HG02884 (cell line): ENCODE measurements around the gene HGFAC.
"Not testable (repeated sequence)": the region's sequence is repeated elsewhere in the genome, so short reads cannot be mapped to it uniquely, and the experiment has no call there.

Experiments used
- ATAC-seq: cut with Tn5 transposase; IDR thresholded peaks from one replicate; pipeline ENCODE4 v1.9.1; 2021; ENCODE audit warnings: mild to moderate bottlenecking, moderate library complexity; ENCODE audit not compliant: unreplicated experiment

HGFAC gene

GRCh38 chr4:3410401-3411135 is 31.2 kb upstream of the HGFAC start:
- ATAC-seq = no peak

- not testable (repeated sequence) for ATAC-seq
Observed at GRCh38 chr4:3411190-3411589, 30.6 kb upstream of the HGFAC start.

GRCh38 chr4:3411676-3412075 is 30.1 kb upstream of the HGFAC start:
- ATAC-seq = no peak

- ATAC-seq = no peak
Observed at GRCh38 chr4:3412257-3413020, 29.3 kb upstream of the HGFAC start.

GRCh38 chr4:3413217-3413671 is 28.5 kb upstream of the HGFAC start:
- no peak for ATAC-seq

- no peak for ATAC-seq
Observed at GRCh38 chr4:3413675-3414420, 27.9 kb upstream of the HGFAC start.

GRCh38 chr4:3414421-3415279 is 27.1 kb upstream of the HGFAC start:
- ATAC-seq = no peak

- ATAC-seq = no peak
Observed at GRCh38 chr4:3415471-3416141, 26.2 kb upstream of the HGFAC start.

GRCh38 chr4:3416270-3416669 is 25.5 kb upstream of the HGFAC start:
- ATAC-seq = no peak

- ATAC-seq = no peak
Observed at GRCh38 chr4:3416821-3417221, 24.9 kb upstream of the HGFAC start.

- ATAC-seq = no peak
Observed at GRCh38 chr4:3417448-3417847, 24.3 kb upstream of the HGFAC start.

GRCh38 chr4:3418029-3418762 is 23.6 kb upstream of the HGFAC start:
- ATAC-seq = no peak

- ATAC-seq = no peak
Observed at GRCh38 chr4:3419836-3420605, 21.7 kb upstream of the HGFAC start.

GRCh38 chr4:3420606-3420955 is 21.2 kb upstream of the HGFAC start:
- no peak for ATAC-seq

- ATAC-seq = no peak
Observed at GRCh38 chr4:3420956-3421355, 20.8 kb upstream of the HGFAC start.

- no peak for ATAC-seq
Observed at GRCh38 chr4:3421470-3421869, 20.3 kb upstream of the HGFAC start.

GRCh38 chr4:3422241-3422801 is 19.4 kb upstream of the HGFAC start:
- no peak for ATAC-seq

GRCh38 chr4:3422808-3423297 is 18.9 kb upstream of the HGFAC start:
- ATAC-seq = no peak
